NCI-H2107 treated with DMSO at 0.1 percent for 48 hours (cell line): Measurements from ENCODE around the gene MEIOSIN.

Source experiments
- DNase-seq: peaks from one replicate; lab custom pipeline; 2025; ENCODE audit not compliant: unreplicated experiment; lab: John Stamatoyannopoulos, UW

Gene MEIOSIN

DNA sequence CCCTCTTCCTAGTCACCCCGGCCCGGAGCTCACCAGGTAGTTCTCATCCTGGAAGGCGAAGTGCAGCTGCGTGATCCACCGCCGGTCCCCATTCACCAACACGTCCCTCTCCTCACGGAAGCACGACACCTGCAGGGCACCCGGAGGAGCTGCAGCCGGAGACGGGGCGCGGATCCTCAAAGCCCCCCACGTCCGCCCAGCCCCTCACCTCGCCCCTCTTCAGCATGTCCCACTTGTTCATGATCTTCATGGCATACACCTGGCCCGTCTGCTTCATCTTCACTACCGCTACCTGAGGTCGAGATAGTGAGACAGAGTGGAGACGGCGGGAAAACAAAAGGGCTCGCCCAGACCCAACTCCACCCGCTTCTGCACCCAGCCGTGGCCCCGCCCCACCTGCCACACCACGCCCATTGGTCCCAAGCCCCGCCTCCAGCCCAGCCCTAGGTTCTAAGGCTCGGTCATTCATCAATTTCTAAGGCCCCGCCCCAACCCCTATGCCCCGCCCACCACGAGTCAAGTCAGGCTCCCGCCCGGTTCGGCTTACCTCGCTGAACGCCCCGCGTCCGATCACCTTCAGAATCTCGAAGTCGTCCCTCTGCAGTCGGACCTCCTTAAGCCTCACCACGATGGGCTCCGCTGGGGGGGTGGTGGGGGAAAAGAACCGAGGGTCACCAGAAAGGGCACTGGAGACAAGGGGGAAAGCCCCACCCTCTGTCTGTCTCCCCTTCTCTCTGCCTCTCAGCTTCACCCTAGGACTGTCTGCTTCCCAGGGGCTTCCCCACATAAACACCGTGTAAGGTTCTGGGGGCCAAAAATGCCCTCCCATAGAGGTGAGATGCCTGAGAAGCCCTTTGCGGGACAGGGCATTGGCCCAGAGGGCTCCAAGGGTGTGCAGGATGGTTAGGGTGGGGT is 46.2 kb downstream of the MEIOSIN start:
- DNase-seq: peak; percentile 13

GRCh38 chr19:45780146-45780447 is 46.9 kb downstream of the MEIOSIN start:
- DNase-seq: no peak

GRCh38 chr19:45780448-45781213 is 47.4 kb downstream of the MEIOSIN start:
- DNase-seq: no peak

- peak; percentile 47 for DNase-seq
Observed at GRCh38 chr19:45781214-45782161, 48.2 kb downstream of the MEIOSIN start.

GRCh38 chr19:45782162-45782691 is 49.0 kb downstream of the MEIOSIN start, which contains the start of gene DMPK:
Gene DMPK (minus strand): TSS chr19:45782490. CDS start chr19:45782352, 138 bp downstream.
- DNase-seq: no peak

DNA sequence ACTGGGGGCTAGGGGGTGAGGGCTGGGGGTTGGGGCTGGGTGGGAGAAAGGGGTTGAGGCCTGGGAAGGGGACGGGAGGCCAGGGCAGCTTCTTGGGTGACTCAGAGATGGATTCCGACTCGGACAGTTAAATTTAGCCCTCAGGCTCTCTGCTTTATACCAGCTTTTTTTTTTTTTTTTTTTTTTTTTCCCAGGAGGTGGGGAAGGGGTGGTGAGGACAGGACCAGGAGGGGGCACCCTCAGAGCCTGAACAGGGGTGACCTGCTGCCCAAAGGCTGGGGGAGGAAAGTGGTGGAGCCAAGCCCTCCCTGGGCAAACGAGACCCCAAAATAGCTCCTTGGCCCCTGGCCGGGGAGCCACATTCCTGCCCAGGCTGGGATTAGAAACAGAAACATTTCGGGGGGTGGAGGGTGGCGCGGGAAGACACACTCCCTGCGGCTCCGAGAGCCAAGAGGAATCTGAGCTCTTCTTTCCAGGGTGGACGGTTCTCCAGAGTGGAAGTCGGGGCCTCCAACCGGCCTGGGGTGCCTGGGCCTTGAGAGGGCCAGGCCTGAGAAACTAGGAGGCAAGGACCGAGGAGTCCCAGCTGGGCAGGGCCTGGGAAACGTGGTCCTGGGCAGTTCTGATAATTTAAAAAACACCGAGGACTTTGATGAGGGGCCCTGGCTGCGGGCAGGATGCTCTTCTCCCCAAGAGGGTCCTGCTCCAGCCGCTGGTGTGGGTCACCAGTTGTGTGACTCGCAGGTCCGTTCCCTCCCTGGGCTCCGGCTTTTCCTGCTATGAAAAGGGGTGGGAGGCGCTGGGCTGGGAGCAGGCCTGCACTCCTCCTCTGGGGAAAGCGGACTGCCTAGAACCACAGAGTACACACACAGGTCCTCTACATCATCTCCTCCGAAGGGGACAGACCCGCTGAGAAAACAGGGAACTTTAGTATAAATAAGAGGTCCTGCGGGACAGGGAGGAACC is 49.9 kb downstream of the MEIOSIN start:
- DNase-seq: no peak

DNA sequence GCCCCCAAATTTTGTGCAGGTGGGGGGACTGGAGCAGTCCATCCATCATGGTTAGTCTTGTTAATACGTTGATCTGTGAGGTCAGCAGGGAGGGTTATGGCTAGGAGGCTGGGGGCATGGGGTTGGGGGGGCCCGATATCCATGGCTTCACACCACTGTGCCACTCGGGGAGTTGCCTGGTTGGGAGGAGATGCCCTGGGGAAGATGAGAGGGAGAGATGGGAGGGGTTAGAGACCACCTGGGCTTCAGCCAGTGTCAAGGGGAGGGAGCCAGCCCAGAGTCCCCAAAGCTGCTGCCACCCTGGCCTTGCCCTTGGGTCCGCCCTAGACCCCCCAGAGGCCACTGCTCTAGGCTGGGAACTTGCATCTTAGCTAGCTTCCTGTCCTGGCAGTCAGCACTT is 50.9 kb downstream of the MEIOSIN start:
- no peak for DNase-seq

- DNase-seq: no peak
Observed at GRCh38 chr19:45785097-45785496, 51.9 kb downstream of the MEIOSIN start.

GRCh38 chr19:45785781-45786532 is 52.7 kb downstream of the MEIOSIN start:
- DNase-seq: no peak

GRCh38 chr19:45786533-45786894 is 53.3 kb downstream of the MEIOSIN start:
- no peak for DNase-seq

DNA sequence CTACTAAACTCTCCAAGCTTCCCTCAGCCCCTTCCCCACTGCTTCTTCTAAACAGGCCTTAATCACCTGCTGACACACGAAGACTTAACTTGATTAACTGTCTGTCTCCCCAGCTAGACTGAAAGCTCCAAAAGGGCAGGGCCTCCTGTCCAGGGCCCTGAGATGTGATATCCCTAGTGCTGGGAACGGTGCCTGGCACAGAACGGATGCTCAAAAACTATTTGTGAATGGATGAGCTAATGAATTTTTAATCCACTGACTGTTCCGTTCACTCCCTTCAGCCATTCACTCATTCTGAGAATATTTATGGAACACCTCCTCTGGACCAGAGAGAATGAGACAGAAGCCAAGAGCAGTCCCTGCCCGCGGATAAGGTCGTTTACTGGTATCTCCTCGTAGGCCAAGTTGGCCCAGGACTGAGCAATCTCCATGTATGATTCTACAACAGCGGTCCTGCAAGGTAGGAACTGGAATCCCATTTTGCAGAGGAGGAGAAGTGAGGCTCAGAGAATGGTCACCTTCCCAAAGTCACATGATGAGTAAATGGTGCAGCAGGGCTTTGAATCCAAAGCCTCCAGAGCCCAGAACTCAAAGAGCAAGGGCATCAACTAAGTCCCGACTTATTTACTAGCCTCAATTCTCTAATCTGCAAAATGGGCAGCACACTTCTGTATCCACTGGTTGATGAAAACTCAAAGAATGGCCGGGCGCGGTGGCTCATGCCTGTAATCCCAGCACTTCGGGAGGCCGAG is 56.0 kb downstream of the MEIOSIN start:
- no peak for DNase-seq

DNA sequence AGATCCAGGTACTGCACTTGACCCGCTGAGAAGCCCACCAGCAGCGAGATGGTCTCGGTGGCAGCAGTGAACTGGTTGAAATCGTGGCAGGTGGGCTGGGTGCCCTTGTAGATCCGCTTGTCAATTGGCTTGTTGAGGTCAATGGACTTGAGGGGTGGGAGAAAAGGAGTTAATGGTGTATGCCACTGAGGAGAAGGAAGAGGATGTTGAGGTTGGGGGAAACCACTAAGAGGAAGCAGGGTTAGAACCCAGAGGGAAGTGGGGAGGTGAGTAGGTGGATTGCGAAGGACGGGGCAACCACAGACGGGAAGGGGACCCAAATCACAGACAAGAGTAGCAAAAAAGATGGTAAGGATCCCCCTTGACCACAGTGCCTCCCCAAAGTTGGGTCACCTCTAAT is 57.7 kb downstream of the MEIOSIN start:
- DNase-seq: no peak

- DNase-seq: no peak
Observed at GRCh38 chr19:45791744-45792469, 58.7 kb downstream of the MEIOSIN start.

- DNase-seq: peak; percentile 93
Observed at GRCh38 chr19:45792470-45793177, 59.4 kb downstream of the MEIOSIN start, which contains the start of gene DMWD. Gene DMWD (minus strand): TSS chr19:45792845. CDS start chr19:45792756, 89 bp downstream.

GRCh38 chr19:45793178-45793564 is 59.9 kb downstream of the MEIOSIN start:
- DNase-seq: no peak

DNA sequence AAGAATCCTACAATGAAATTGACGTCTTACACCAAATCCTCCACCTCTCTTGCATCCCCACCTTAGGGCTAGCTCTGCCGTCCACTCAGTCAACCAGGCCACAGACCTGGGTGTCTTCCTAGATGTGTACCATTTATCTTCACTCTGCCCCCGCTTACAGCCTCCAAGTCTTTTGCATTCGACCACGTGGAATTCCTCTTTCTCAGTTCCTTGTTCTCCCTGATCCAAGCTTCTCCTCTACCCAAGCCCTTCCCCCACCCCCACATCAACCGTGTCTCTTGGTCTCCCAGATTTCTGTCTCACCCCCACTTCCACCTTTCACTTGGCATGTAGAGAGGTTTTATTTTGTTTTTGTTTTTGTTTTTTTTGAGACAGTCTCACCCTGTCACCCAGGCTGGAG is 60.6 kb downstream of the MEIOSIN start:
- DNase-seq: no peak

GRCh38 chr19:45794627-45795026 is 61.4 kb downstream of the MEIOSIN start:
- no peak for DNase-seq
